Fibroblast of skin of back (primary cell): ENCODE results near the gene SRGN.

Experiments
- DNase-seq: peaks from one replicate; pipeline ENCODE4 v3.0.0-alpha.2; 2013

The SRGN gene

GRCh38 chr10:69061305-69062161 is 26.4 kb upstream of the SRGN start:
- DNase-seq: peak; percentile 91

DNA sequence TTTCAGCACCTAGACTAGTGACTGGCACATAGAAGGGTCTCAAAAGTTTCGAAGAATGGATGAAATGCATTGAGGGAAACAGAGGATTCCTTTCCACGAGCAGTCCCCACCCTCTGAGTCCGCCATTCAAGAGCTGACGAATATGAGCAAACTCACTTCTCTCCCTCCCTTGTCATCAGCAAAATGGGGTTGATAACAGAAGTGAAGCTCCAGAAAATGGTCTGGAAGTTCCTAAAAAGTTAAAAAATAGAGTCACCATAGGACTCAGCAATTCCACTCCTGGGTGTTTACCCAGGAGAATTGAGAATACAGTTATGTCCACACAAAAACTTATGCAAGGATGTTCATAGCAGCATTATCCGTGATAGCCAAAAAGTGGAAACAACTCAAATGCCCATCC is 25.0 kb upstream of the SRGN start:
- DNase-seq: no peak

DNA sequence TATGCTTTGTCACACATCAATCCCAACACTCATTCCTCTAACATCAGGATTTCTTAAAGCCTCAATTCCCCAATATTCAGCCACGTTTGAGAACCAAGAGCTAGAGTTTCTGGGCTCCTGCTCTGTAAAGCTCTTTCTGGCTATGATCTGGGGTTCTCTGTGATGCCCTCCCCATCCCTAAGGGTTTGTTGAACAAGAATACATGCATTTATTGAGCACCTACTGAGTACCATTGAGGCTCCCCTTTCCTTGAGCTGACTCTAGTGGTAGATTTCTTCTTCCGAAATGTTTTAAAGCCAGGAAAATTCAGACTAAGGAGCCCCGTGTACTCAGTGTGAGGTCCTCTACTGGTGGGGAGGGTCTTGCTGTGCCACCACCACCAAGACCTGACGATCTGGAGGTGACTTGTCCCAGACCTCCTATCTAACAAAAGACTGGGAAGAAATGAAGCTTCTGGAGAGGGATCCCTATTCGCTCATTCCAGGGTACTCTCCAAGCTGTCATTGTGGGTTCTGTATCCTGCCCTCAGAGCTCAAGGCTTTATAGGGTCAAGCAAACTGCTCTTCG is 23.1 kb upstream of the SRGN start:
- no peak for DNase-seq

- DNase-seq: peak; percentile 51
Observed at GRCh38 chr10:69065406-69066361, 22.2 kb upstream of the SRGN start.

DNA sequence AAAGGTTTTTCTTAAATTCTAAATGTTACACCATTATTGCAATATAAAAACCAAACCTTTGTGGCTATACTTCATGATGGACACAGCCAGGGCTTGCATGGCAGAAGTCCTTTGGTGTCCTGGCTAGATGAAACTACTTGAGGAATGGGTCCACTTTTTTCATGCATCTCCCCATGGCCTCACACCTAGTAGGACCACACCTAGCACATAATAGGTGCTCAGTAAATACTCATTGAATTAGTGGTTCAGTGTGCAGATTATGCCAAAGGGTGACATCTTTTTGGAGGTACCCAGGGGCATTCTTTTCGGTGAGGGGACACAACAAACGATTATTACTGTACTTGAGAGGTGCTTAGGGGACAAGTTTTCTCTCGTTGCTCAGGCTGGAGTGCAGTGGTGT is 20.7 kb upstream of the SRGN start:
- no peak for DNase-seq

GRCh38 chr10:69068549-69068948 is 19.4 kb upstream of the SRGN start:
- DNase-seq: no peak

- DNase-seq: no peak
Observed at GRCh38 chr10:69069090-69070042, 18.5 kb upstream of the SRGN start.

- no peak for DNase-seq
Observed at GRCh38 chr10:69070951-69071350, 17.0 kb upstream of the SRGN start.

GRCh38 chr10:69071610-69072009 is 16.3 kb upstream of the SRGN start:
- DNase-seq: no peak

DNA sequence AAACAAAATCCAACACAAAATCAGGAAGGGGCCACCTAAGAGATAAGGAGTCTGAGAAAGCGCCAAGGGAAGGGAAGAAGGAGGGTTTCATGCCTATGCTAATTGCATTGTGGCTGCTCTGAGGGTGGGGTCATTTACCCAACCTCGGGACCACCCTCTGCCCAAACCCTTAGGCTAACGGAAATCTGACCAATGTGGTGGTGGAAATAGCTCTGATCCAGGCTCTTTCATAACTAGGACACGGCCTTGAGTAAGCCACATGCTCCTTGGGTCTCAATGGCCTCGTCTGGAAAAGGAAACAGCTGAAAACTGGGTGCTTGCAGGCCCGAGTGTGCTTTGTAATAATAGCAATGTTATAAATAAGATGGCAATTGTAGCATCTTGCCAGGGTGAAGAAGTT is 14.9 kb upstream of the SRGN start:
- DNase-seq: no peak

- no peak for DNase-seq
Observed at GRCh38 chr10:69073736-69074364, 14.1 kb upstream of the SRGN start.

GRCh38 chr10:69074532-69074931 is 13.4 kb upstream of the SRGN start:
- DNase-seq: no peak

- no peak for DNase-seq
Observed at GRCh38 chr10:69075431-69075830, 12.5 kb upstream of the SRGN start.

DNA sequence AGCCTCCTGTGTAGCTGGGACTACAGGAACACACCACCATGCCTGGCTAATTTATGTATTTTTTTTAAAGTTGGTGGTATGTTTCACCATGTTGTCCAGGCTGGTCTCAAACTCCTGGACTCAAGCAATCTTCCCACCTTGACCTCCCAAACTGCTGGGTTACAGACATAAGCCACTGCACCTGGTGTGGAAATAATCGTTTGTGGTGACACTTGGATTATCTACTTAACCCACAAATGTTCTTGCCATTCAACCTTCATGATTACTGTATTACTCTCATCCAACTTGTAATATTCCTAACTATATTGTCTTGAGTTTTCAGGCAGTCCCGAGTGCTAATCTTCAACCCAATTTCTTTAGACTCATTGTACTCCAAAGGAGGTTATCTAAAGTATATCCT is 9.6 kb upstream of the SRGN start:
- no peak for DNase-seq

DNA sequence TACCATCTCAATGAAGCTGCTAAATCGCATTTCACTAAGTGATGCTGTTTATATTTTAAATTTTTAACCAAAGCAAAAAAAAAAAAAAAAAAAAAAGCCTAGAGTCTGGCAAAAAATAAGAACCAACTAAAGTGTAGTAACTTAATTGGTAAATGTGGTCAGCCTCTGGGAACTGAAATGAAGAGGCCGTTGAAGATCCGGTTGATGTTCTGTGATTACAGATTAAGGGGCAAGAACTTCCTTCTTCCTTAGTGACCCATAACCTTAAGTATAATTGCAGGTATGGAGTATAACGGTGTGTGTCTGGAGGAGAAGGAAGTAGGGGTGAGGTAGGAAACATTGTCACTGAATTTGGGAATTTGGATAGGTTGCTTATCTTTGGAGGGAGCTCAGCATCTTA is 7.7 kb upstream of the SRGN start:
- DNase-seq: no peak

DNA sequence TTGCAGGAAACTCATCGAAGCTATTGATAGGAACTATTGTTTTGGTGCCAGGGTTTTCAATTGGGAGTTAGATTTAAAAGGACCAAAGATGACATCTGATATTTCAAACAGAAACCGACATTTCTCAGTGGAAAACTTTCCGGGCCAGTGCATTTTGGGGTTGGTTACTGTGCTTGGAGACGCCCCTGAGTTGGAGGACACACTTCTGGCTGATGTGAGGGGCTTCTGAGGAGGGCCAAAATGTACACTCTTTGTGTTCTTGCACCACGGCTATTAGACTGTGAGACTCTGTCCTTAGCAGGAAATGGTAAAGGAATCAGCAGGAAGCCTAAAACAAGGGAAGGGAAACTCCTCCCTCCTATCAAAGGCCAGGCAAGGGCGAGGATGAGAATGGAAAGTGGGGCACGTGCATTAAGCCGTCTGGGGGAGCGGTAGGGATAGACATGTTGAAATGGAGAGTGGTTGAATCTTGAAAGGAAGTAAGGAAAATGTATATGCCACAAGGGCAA is 1.8 kb upstream of the SRGN start:
- peak; percentile 16 for DNase-seq

GRCh38 chr10:69088471-69088769 is 517 bp downstream of the SRGN start:
- no peak for DNase-seq

GRCh38 chr10:69088801-69089501 is 1.0 kb downstream of the SRGN start:
- peak; percentile 81 for DNase-seq

GRCh38 chr10:69089638-69090599 is 2.0 kb downstream of the SRGN start:
- no peak for DNase-seq

DNA sequence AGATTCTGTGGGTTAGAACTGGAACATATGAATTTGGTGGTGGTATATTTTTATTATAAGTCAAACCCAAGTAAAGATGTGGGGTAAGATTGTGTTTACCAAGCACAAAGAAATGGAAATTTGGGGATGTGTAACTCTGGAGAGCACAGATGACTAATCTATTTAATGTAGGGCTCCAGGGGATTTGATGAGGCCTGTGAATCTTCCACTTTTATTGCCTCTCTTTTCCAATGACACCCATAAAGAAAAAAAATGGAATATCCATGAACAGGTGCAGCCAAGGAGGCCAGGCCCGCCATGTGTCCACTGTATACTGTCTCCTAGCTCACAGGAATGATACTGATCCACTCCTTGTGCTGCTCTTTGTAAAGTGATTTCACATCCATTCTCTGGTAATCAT is 2.8 kb downstream of the SRGN start:
- DNase-seq: no peak
